Psoas muscle (tissue), 8 donors: Measurements from ENCODE around the gene CELF4. TPM values are rescaled to one million over a fixed set of nuclear protein-coding genes. Genes with fewer than 3 reads are reported as not detected.
"Not testable (repeated sequence)": the region's sequence is repeated elsewhere in the genome, so short reads cannot be mapped to it uniquely, and the experiment has no call there.

ENCODE experiments used
- ATAC-seq, 4 donors: fragments of 200-7000 bp; cut with Tn5 transposase; one replicate each; pipeline ENCODE4 v1.9.1; 2020; ENCODE audit warnings: moderate library complexity in 3 of 4, mild to moderate bottlenecking in 2 of 4
- DNase-seq, 2 donors: peaks; one replicate each; pipeline ENCODE4 v3.0.0-alpha.2; 2020
- H3K27ac ChIP-seq: fragments of 200-600 bp; one replicate; pipeline ENCODE4 v1.8.0; 2022
- H3K27me3 ChIP-seq, 3 donors: fragments of 200-600 bp in 1 of 3; one replicate each; pipeline versions ENCODE4 v1.6.1 to v1.8.0; 2013 to 2022; ENCODE audit warnings: low read length in 2 of 3, mild to moderate bottlenecking in 2 of 3, moderate library complexity in 1 of 3; ENCODE audit not compliant: insufficient read depth in 3 of 3
- H3K36me3 ChIP-seq, 2 donors: fragments of 200-600 bp in 1 of 2; one replicate each; pipeline versions ENCODE4 v1.6.1 to v1.8.0; 2013 to 2022; ENCODE audit warnings: low read depth in 1 of 2, mild to moderate bottlenecking in 1 of 2, moderate library complexity in 1 of 2; ENCODE audit not compliant: insufficient read depth in 1 of 2
- H3K4me1 ChIP-seq: fragments of 200-600 bp; one replicate; pipeline ENCODE4 v1.8.0; 2022
- H3K4me3 ChIP-seq: fragments of 200-600 bp; one replicate; pipeline ENCODE4 v1.8.0; 2022; ENCODE audit warnings: mild to moderate bottlenecking
- H3K9me3 ChIP-seq: fragments of 200-600 bp; one replicate; pipeline ENCODE4 v1.8.0; 2022
- WGBS, 3 donors: extraction: QIAGEN DNeasy Blood & Tissue Kit; methylation state at CpG; one replicate each; pipeline versions ENCODE4 v1.1.6 to v1.1.7; 2013; 5-methylcytosine and 5-hydroxymethylcytosine counted together
- intact Hi-C, 2 donors: fragments of 100-400 bp; cut with DNase I; formaldehyde crosslinking; loops; one replicate each; pipeline versions ENCODE4 v1.11.0 to v1.14.2; 2022
- polyA plus RNA-seq, 3 donors: library from polyadenylated mRNA; stranded (reverse); fragments of 200-250 nt; gene quantifications; one replicate each; pipeline ENCODE4 v1.2.3, GENCODE V29; 2013
- total RNA-seq, 4 donors: library from RNA; stranded (reverse); fragmentation: NEBNext Ultra II Directional in 2 of 4; extraction: Animal tissue kit (Norgen Biotek cat#: 25700) in 2 of 4; gene quantifications; one replicate each; pipeline versions ENCODE4 v1.2.1 to v1.2.4, GENCODE V29; 2021 to 2023
- TF ChIP-seq, protein P1 (sequence below): fragments of 200-600 bp; IDR thresholded peaks from one replicate; pipeline ENCODE4 v1.8.0; 2022; ENCODE audit warnings: antibody characterized with exemption
- donor health status: healthy with polysubstance abuse.
- donor health status: DM: no; HTN: no; CAD: no; lungs with moderate emphysema.
- donor health status: Bipolar disorder and iron deficiency.
- donor health status: healthy.
- donor health status: DM: yes; HTN: yes; CAD: no.
- donor health status: DM: no; HTN: no; CAD: no.
- donor health status: DM: no; HTN: no; CAD: no.
- donor health status: DM: yes; HTN: yes; CAD: no.

The CELF4 gene
- total and polyA plus RNA-seq, 7 donors = 0.17 to 0.28 (median 0.17) TPM; not detected in 3

GRCh38 chr18:37362158-37362890 is 203.3 kb downstream of the CELF4 start:
- Histone ChIP-seq H3K36me3 (no peaks in the 10 kb centered on the region), H3K27me3 (no peaks in the 10 kb centered on the region), H3K4me3 (no peak overlapping the region), H3K4me1 (no peaks in the 10 kb centered on the region), H3K9me3 (no peaks in the 10 kb centered on the region), H3K27ac (no peak overlapping the region)
- WGBS, 3 donors = 43 to 64% (median 60%) methylated on average over 19 to 21 of the region's 21 CpGs
- DNase-seq (no peak), ATAC-seq (no peak)
- intact Hi-C loops = no loop called here
- TF ChIP-seq, protein P1, sequence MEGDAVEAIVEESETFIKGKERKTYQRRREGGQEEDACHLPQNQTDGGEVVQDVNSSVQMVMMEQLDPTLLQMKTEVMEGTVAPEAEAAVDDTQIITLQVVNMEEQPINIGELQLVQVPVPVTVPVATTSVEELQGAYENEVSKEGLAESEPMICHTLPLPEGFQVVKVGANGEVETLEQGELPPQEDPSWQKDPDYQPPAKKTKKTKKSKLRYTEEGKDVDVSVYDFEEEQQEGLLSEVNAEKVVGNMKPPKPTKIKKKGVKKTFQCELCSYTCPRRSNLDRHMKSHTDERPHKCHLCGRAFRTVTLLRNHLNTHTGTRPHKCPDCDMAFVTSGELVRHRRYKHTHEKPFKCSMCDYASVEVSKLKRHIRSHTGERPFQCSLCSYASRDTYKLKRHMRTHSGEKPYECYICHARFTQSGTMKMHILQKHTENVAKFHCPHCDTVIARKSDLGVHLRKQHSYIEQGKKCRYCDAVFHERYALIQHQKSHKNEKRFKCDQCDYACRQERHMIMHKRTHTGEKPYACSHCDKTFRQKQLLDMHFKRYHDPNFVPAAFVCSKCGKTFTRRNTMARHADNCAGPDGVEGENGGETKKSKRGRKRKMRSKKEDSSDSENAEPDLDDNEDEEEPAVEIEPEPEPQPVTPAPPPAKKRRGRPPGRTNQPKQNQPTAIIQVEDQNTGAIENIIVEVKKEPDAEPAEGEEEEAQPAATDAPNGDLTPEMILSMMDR = no peak

DNA sequence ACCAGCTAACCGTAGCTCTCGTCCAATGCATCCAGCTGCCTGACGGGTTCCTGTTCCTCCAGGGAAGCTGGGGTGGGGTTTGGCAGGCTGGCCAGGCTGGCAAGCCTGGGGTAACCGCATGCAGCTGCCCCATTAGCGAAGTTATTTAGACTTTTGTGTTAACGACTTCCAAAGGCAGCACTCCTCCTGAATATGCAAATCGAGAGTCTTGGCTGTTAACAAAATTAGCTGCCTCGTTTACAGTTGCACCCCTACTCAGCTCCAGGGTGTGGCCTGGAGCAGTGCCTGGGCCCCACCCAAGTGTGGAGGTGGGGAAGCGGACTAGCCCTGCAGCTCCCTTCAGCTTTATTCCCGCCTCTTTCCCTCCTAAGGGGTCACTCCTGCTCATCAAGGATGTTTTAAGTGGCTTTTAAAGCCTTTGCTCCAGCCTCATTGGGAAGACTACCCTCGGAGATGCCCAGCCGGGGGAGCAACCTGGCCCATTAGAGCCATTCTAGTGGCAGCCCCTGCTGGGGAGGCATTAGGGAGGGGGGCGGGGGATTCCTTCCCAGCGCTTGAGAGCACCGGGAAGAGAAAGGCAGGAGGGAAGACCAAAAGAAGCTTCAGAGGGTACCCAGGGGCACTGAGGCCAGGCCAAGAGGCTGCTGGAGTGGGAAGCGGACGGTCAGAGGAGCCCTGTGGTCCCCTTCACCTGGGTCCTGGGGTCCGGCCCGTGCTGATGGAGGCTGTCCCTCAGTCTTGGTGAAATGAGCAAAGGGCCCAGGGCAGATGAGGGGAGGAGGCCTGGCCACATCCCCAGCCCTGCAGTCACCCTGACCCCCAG is 204.1 kb downstream of the CELF4 start:
- no peaks in the 10 kb centered on the region for H3K4me1 ChIP-seq
- no peaks in the 10 kb centered on the region for H3K27me3 ChIP-seq
- no peak overlapping the region for H3K4me3 ChIP-seq
- H3K36me3 ChIP-seq = no peaks in the 10 kb centered on the region
- H3K27ac ChIP-seq = no peak overlapping the region
- TF ChIP-seq, protein P1 = no peak
- intact Hi-C loops = no loop called here
- no peak for DNase-seq
- H3K9me3 ChIP-seq = no peaks in the 10 kb centered on the region
- WGBS, 3 donors = 31 to 36% (median 36%) methylated on average over 19 of the region's 19 CpGs
- no peak for ATAC-seq

- H3K36me3 ChIP-seq, H3K9me3 ChIP-seq, ATAC-seq, H3K27me3 ChIP-seq, H3K4me1 ChIP-seq, H3K4me3 ChIP-seq, DNase-seq, H3K27ac ChIP-seq, intact Hi-C loops: not testable (repeated sequence)
- 57 to 70% (median 70%) methylated on average over 8 to 9 of the region's 9 CpGs for WGBS, 3 donors
Measured at GRCh38 chr18:37358061-37358460, 207.5 kb downstream of the CELF4 start.

DNA sequence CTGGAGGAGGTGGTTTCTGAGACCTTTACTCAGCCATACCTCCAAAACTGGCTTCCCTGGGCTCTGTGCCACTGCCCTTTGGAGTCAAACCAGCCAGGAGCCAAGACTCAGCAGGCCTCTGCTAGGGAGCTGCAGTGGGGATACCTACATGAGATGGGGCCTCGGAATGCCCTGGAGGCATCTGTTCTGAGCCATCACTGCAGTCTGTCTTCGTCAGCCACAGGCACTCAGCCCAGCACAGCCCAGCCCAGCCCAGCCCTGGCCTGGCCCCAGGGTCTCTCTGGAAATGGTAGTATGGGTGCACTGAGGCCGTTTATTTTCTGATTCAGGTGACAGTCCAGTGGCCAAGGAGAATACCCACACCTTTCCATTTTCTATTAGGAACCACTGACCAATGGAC is 209.8 kb downstream of the CELF4 start:
- Histone ChIP-seq H3K4me1 (no peaks in the 10 kb centered on the region), H3K27me3 (no peaks in the 10 kb centered on the region), H3K9me3 (no peaks in the 10 kb centered on the region), H3K4me3 (no peak overlapping the region), H3K36me3 (no peaks in the 10 kb centered on the region), H3K27ac (no peak overlapping the region)
- TF ChIP-seq, protein P1 = no peak
- DNase-seq (no peak), ATAC-seq (no peak)
- WGBS, 3 donors = 53 to 58% (median 57%) methylated on average over 3 of the region's 3 CpGs
- intact Hi-C loops = no loop called here

GRCh38 chr18:37351110-37351509 is 214.5 kb downstream of the CELF4 start:
- Histone ChIP-seq H3K27me3 (peaks cover 0 to 3% (median 0%) of the 10 kb centered on the region in 3 donors), H3K9me3 (no peaks in the 10 kb centered on the region), H3K4me1 (no peaks in the 10 kb centered on the region), H3K36me3 (no peaks in the 10 kb centered on the region), H3K27ac (no peak overlapping the region), H3K4me3 (no peak overlapping the region)
- intact Hi-C loops = no loop called here
- TF ChIP-seq, protein P1 = no peak
- ATAC-seq (no peak), DNase-seq (no peak)
- WGBS, 3 donors = 69 to 74% (median 72%) methylated on average over 9 of the region's 9 CpGs
